ENCODE data around the gene MEF2D.

GRCh38 chr1:156414461-156415064 is 86.0 kb downstream of the MEF2D start:
- no peak for TF ChIP-seq CTCF (IDR thresholded peaks at IDR 0.05)
- TF ChIP-seq EP300 (IDR thresholded peaks at IDR 0.05): no peak
- no peak for TF ChIP-seq POLR2A (IDR thresholded peaks at IDR 0.05)
- no peak for TF ChIP-seq POLR2AphosphoS5 (IDR thresholded peaks at IDR 0.05)

Data from suprapubic skin (tissue), 4 donors.